Mucosa of gallbladder (tissue), 1 donor: ENCODE results near the gene EXOC4. TPM values are rescaled to one million over a fixed set of nuclear protein-coding genes. Genes with fewer than 3 reads are reported as not detected.

Experiments used
- DNase-seq: peaks from one replicate; pipeline ENCODE4 v3.0.0-alpha.2; 2020; ENCODE audit warnings: low spot score
- total RNA-seq: library from RNA; stranded (reverse); gene quantifications from one replicate; pipeline ENCODE4 v1.2.1, GENCODE V29; 2021
- donor health status: DM: no; HTN: no; CAD: no.

Gene EXOC4
- total RNA-seq, 1 donor from 2014 or later = 71.3 TPM

DNA sequence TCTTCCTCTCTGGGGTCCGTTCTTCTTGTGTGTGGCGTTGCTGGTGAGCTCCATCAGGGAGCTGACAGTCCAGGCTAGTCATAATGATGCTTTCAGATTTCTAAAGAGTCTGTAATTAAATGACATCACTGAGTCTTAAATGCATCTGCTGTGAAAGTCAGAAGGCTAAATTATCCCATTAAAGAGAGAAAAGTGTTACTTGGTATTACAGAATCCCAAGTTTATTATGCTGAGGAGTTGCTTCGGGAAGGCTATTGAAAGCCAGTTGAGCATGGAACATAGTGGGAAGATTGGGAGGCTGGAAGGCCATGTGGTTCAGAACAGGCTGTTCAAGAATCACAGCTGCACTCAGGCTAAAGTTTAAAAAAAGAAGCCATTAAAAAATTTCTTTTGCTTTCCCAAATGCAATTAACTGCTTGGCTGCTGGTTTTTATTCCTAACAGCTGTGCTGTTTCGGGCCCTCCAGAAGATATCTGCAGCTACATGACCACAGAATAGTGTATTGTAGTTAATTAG, 531.7 kb downstream of the EXOC4 start:
- DNase-seq = no peak

GRCh38 chr7:133786401-133786937, 533.6 kb downstream of the EXOC4 start:
- DNase-seq = no peak

GRCh38 chr7:133789974-133790373, 537.1 kb downstream of the EXOC4 start:
- no peak for DNase-seq

- DNase-seq = no peak
Measured at GRCh38 chr7:133790911-133791310, 538.0 kb downstream of the EXOC4 start.

- DNase-seq = no peak
Measured at GRCh38 chr7:133794479-133794878, 541.6 kb downstream of the EXOC4 start.

- no peak for DNase-seq
Measured at GRCh38 chr7:133795068-133795665, 542.3 kb downstream of the EXOC4 start.

DNA sequence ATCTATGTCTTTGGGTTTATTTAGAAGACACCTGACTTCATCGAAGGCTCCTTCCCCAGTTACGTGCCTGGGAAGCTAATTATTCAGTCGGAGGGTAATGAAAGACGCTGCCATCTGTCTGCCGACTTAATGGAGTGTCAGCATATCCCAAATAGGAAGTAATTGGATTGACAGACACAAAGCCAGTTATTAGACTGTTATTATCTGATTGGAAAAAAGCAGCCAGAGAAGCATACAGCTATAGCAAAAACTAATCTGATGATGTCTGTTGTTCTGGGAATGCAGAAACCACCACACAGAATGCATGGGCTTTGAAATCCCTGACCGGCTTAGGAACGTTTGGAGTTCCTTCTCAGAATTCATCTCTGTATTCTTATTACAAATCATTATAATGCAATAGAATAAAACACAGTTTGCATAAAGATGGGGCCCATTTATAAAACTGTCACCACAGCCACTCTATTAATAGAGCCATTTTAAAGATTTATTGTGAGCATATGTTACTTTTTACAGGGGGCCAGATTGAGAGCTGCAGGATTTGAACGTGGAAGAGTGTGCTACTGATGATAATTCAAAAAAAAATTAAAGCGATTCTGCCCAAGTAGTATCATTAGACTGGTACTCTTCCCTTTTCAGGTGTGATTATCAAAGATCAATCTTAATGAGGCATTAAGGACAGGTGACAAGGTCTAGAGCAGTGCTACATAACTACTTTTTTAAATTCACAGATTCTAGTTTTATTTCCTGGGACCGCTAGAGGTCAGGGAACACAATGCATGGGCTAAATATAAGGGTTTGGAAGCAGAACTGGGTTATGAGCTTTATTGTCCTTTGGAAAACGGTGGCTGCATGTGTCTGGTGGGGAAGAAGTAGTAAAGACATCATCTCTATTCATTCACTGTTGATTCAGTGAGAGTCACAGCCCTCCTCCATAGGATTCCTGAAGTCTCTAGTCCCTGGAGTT, 544.2 kb downstream of the EXOC4 start:
- no peak for DNase-seq

DNA sequence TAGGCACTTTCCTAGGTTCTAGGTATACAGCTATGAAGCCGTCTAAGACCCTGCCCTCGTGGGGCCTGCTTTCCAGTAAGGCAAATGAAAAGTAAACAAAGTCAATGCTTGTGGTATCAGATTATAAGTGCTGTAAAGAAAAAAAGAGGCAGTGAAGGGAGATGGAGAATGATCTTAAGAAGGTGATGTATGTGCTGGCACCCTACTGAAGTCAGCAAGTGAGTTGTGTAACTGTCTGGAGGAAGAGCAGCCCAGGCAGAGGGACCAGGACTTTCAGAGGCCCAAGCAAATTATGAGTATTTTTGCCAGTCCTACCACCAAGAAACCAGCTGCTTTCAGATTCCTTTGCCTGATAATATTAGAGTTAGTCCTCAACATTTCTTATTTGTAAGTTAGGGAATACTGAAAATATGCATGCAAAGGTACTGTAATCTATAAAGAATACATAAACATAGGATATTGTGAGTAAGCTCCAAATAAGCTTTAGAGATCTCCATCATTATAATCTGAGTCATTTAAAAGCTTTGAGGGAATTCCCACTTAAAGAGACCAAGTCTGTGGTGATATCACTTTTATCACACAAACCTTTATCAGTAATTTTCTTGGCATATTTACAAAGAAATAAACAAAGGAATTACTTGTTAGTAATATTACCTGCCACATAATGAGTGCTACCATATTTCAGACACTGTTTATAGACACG, 545.1 kb downstream of the EXOC4 start:
- DNase-seq = no peak

- no peak for DNase-seq
Measured at GRCh38 chr7:133801341-133801740, 548.5 kb downstream of the EXOC4 start.

- no peak for DNase-seq
Measured at GRCh38 chr7:133804127-133804526, 551.2 kb downstream of the EXOC4 start.

- no peak for DNase-seq
Measured at GRCh38 chr7:133805426-133805825, 552.5 kb downstream of the EXOC4 start.

DNA sequence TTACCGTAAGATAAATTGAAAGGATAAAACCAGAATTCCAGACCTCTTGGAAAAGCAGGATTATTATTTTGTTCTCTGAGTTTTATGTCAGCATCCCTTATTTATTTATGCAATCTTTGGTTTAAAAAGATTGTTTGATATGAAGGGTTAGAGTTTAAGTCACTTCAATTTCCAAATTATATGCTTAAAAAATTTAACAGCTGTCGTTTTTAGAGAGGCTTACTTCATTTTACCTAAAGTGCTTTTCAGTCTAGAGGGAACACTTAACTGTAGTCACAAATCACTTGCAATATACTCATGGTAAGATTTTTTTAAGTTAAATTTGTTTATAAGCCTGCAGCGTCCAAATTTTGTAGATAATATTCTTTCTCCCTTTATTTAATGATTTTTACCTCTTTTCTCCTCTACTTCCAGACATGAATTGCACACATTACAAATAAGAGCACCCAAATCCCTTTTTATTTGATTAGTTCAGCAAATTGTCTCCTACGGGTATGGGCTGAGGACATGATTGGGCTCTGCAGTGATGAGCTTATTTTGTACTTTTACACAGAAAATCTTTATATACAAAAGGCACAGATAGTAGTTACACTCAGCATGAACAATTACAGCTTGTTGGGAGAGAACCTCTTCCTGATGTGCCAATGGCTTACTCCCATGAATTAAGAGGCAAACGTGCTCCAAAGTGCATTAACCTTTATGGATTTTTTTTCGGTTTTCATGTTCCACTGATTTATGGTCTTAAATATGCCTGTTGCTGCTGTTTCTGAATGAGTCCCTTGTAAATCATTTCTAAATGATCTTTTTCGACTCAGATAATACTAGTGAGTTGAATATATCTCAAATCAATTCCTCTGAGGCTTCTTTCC, 555.0 kb downstream of the EXOC4 start:
- DNase-seq = no peak

DNA sequence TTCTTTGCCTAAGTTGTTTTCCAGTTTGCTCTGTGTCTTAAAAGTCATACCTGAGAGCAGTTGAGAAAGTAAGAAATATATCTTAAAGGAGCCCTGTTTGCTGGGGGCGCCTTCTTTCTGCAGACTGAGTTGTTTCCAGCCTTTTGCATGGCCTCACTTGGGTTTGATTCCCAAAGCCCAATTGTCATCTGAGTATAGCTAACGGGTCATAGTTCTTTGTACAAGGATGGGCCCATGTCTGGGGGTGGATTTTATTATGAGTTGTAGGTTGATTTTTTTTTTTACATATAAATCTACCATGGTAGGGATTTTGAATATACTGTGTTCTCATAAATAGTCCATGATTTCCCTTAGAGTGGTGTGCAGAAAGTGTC, 555.6 kb downstream of the EXOC4 start:
- no peak for DNase-seq

GRCh38 chr7:133812877-133813276, 560.0 kb downstream of the EXOC4 start:
- no peak for DNase-seq

GRCh38 chr7:133815611-133816210, 562.8 kb downstream of the EXOC4 start:
- DNase-seq = no peak

- DNase-seq = no peak
Measured at GRCh38 chr7:133819695-133820094, 566.8 kb downstream of the EXOC4 start.

DNA sequence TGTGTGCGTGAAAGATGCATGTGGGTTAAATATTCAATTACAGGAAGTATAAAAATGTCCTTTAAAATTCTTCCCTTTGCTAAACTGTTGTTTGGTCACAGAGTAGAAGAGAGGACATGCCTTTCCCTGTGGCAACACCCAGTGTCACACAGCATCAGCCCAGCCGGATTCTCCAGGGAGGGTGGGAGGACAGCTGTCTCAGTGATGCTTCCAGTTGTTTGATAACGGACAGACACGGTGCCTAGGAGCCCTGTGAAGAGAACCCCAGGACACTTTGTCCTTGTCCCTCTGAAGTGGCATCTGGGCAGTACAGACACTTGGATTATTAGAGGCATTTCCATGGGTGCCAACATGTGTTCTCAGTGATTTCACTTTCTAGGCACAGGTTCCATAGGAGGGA, 567.7 kb downstream of the EXOC4 start:
- DNase-seq = no peak

DNA sequence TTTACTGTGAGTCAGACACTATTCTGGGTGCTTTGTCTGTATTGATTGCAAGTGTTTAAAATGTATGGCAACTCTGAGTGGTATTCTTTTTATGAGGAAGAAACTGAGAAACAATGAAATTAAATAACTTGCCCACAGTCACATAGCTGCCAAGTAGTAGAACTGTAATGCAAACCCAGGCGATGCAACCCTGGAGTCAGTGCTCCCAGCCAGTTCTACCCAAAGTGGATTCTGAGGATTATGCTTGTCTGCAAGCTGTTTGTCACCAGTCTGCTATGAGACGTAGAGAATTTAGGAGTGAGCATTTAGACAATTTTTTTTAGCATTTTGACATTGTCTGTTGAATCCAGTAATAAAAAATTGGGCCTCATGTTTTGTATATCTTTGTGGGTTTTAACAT, 568.3 kb downstream of the EXOC4 start:
- no peak for DNase-seq

DNA sequence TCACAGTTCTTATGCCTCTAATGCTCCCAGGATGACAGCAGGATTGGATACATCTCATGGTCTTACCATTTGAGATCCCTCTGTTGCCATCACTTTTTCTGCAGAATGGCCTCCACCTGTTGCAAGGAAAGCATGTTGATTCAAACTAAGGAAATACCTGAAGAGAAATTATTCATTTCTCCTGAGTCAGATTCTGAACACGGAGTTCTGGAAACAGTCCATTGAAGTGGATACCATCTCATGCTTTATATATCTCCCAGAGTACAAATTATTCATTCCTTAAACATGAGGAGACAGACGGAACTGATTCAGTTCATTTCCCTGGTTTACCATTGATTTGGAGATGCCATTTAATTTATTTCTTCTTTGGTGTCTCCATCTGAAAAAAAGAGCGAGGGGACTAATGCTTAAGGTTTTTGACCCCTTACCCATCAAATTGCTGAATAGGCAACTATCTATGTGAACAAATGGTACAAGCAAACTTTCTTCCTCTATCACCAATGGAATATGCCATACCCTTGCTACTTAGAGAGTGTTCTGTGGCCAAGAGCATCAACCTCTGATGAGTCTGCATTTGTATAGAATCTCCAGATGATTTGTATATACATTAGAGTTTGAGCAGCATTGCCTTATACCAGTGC, 569.2 kb downstream of the EXOC4 start:
- DNase-seq = no peak

DNA sequence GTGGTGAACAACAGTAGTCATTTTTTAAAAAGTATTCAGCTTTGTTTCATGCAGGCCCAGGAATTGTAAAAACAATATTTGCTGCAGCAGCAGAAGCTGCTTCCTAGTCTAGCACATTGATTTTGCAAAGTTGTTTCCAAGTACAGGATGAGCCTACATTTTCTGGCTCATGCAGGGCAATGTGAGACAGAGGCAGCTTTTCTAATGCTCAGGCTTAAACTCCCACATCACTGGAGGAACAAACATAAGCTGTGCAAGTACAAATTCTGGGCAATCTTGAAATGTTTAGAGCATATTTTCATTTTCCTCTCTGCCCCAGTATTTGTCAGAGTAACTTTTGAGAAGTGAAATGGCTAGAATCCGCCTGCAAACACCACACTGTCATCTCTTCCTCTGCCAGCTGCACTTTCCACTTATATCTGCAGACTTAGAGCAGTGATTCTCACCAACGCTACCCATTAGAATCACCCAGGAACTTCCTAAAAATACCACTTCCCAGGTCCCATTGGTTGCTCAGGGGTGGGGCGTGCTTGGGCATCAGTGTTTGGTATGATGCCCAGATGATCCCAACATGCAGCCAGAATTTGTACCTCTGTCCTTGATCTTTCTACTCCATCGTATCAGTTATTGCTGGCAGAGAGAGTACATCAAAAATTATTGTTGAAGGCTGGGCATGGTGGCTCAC, 570.1 kb downstream of the EXOC4 start:
- DNase-seq = no peak
